ENCODE measurements around the gene MAP4K4. TPM values are rescaled to one million over a fixed set of nuclear protein-coding genes. Genes with fewer than 3 reads are reported as not detected.

Gene MAP4K4
- total and polyA plus RNA-seq, 2 of the 4 experiments (the other 2 are of a cell fraction), result 89.4 to 124 TPM

DNA sequence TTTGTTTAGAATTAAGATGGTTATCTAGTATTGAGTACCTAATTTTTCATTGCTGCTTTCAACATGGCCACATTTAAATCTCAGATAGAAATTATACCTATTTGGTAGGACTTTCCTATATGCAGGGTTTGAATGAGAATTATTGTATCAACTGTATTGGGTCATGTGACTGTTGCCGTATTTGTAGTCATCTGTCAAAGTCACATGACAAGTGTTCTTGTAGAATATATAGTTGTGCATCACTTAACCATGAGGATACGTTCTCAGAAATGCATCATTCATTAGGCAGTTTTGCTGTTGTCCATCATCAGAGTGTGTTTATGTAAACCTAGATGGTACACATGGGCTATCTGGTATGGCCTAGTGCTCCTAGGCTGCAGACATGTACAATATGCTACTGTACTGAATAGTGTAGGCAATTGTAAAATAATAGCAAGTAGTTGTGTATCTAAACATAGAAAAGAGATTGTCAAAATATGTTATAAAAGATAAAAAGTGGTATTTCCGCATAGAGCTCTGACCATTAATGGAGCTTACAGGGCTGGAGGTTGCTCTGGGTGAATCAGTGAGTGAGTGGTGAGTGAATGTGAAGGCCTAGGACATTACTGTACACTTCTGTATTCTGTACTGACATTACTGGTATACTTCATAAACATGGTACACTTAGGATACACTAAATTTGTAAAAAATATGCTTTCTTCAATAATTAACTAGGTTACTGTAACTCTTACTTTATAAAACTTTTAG is 123.7 kb downstream of the MAP4K4 start:
- H4K20me1 ChIP-seq (ENCODE audit: insufficient read depth, low read length), result peaks cover 75% of the 10 kb centered on the region

More for the DNA sequence above, 123.7 kb downstream of the MAP4K4 start:
- Histone ChIP-seq H3K23ac (ENCODE audit: low read depth, low read length) (no peak overlapping the region), H3K9ac (ENCODE audit: low read depth, low read length) (no peak overlapping the region), H3K4me2 (ENCODE audit: low read depth, low read length) (peak overlapping the region; percentile 55; the same call in 1 of the 2 replicates), H2BK5ac (ENCODE audit: low read depth, low read length, poor library complexity, severe bottlenecking) (peak overlapping the region; percentile 79), H3K27me3 (ENCODE audit: control insufficient read depth, insufficient read depth, low read length) (no peaks in the 10 kb centered on the region), H3K4ac (ENCODE audit: low read depth, low read length) (no peak overlapping the region), H3K56ac (ENCODE audit: extremely low read depth, insufficient read depth, low read length) (no peak overlapping the region), H4K5ac (ENCODE audit: low read depth, low read length) (no peak overlapping the region), H3K4me3 (ENCODE audit: insufficient read depth, low read depth, low read length) (no peak overlapping the region), H3K36me3 (ENCODE audit: control insufficient read depth, insufficient read depth, low read length) (peaks cover 2% of the 10 kb centered on the region; the same call in 1 of the 2 replicates), H4K8ac (ENCODE audit: low read depth in 2 of 2, low read length in 2 of 2) (no peak overlapping the region), H3K18ac (ENCODE audit: low read depth, low read length) (peak overlapping the region; percentile 28; the same call in 1 of the 2 replicates), H3K9me3 (ENCODE audit: control insufficient read depth, insufficient read depth, low read length) (no peaks in the 10 kb centered on the region), H4K91ac (ENCODE audit: insufficient read depth, low read depth, low read length) (no peak overlapping the region), H2AK9ac (replicated peaks; ENCODE audit: low read depth, low read length, poor library complexity) (no peak overlapping the region), H3K4me1 (ENCODE audit: control insufficient read depth, insufficient read depth, low read length) (peaks cover 35% of the 10 kb centered on the region), H3K14ac (replicated peaks; ENCODE audit: low read depth, low read length) (0 out of 2 replicates have a peak overlapping the region, but pooled peaks have one; percentile 35), H2BK20ac (ENCODE audit: low read depth, low read length) (no peak overlapping the region), H3K79me1 (ENCODE audit: low read depth in 1 of 2, low read length in 2 of 2) (peaks cover 10 to 77% of the 10 kb centered on the region in 2 experiments), H3K9me1 (ENCODE audit: insufficient read depth, low read length) (peaks cover 42% of the 10 kb centered on the region), H3K27ac (ENCODE audit: insufficient read depth, low read length) (no peak overlapping the region), H2AK5ac (ENCODE audit: low read depth, low read length) (no peak overlapping the region), H2BK120ac (ENCODE audit: low read depth, low read length) (no peak overlapping the region), H2AFZ (replicated peaks; ENCODE audit: low read length, poor library complexity) (no peak overlapping the region), H2BK15ac (ENCODE audit: low read depth, low read length) (no peak overlapping the region)
- in situ Hi-C loops (cut with MboI; ENCODE audit: low sequenced_read_pairs) (no loop called here), dilution Hi-C loops (cut with HindIII; ENCODE audit: low sequenced_read_pairs, unreplicated experiment) (no loop called here), intact Hi-C loops (cut with micrococcal nuclease) (no loop called here)
- WGBS, 2 experiments (ENCODE audit: extremely low coverage in 2 of 2, insufficient read length in 1 of 2), result no CpG with 5 or more reads among the region's 3 CpGs
- ATAC-seq (ENCODE audit: low read depth) (peak; percentile 19; the same call in 1 of the 2 replicates), DNase-seq (peak; percentile 56)
- ChIA-PET POLR2A (ENCODE audit: unreplicated experiment) (no interaction called here), CTCF (interaction anchor here (1.1 to 1.2 kb wide), 2 partner anchors 10 to 124 kb away, joined by 4 to 6 read pairs; partner anchors contain the start of gene MAP4K4)
- BruUV-seq (replicated peaks), result no TSS peak
- TF ChIP-seq, protein P1, sequence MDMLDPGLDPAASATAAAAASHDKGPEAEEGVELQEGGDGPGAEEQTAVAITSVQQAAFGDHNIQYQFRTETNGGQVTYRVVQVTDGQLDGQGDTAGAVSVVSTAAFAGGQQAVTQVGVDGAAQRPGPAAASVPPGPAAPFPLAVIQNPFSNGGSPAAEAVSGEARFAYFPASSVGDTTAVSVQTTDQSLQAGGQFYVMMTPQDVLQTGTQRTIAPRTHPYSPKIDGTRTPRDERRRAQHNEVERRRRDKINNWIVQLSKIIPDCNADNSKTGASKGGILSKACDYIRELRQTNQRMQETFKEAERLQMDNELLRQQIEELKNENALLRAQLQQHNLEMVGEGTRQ (IDR thresholded peaks at IDR 0.05; ENCODE audit: low read depth, low read length), result peak; percentile 76
- TF ChIP-seq RCOR1 (IDR thresholded peaks at IDR 0.05; ENCODE audit: insufficient replicate concordance, low read length), result no peak
- TF ChIP-seq MXI1 (IDR thresholded peaks at IDR 0.05; ENCODE audit: borderline replicate concordance, low read depth, low read length), result no peak
- TF ChIP-seq RFX5 (IDR thresholded peaks at IDR 0.05; ENCODE audit: low read depth, low read length), result no peak
- TF ChIP-seq FOS (IDR thresholded peaks at IDR 0.05; ENCODE audit: low read depth, low read length), result no peak
- no peak for TF ChIP-seq SMC3 (IDR thresholded peaks at IDR 0.05; ENCODE audit: low read depth, low read length)
